Measurements from ENCODE around the gene ZSCAN21. TPM values are rescaled to one million over a fixed set of nuclear protein-coding genes. Genes with fewer than 3 reads are reported as not detected.

Gene ZSCAN21
- total RNA-seq = 10 to 100 TPM in 3 of 4 donors, 1 to 10 TPM in 1; 6.7 to 15.6 (median 12.1) TPM

- TF ChIP-seq CTCF (IDR thresholded peaks at IDR 0.05; ENCODE audit: low read depth) = no peak
These were observed at the start of gene ZSCAN21 for GRCh38 chr7:100049441-100050291. ZSCAN21 (plus strand) TSS chr7:100049774; CDS start chr7:100057007, 7,233 bp downstream.

GRCh38 chr7:100000239-100000638 is 49.3 kb upstream of the ZSCAN21 start:
- TF ChIP-seq CTCF (IDR thresholded peaks at IDR 0.05; ENCODE audit: low read depth) = no peak

GRCh38 chr7:100003711-100004661 is 45.6 kb upstream of the ZSCAN21 start:
- TF ChIP-seq CTCF (IDR thresholded peaks at IDR 0.05; ENCODE audit: low read depth) = no peak

GRCh38 chr7:100007887-100008286 is 41.7 kb upstream of the ZSCAN21 start:
- no peak for TF ChIP-seq CTCF (IDR thresholded peaks at IDR 0.05; ENCODE audit: low read depth)

- TF ChIP-seq CTCF (IDR thresholded peaks at IDR 0.05; ENCODE audit: low read depth) = no peak
These were observed 41.0 kb upstream of the ZSCAN21 start for GRCh38 chr7:100008525-100008924.

- TF ChIP-seq CTCF (IDR thresholded peaks at IDR 0.05; ENCODE audit: low read depth) = no peak
These were observed 38.7 kb upstream of the ZSCAN21 start for GRCh38 chr7:100010901-100011300.

- no peak for TF ChIP-seq CTCF (IDR thresholded peaks at IDR 0.05; ENCODE audit: low read depth)
These were observed 38.1 kb upstream of the ZSCAN21 start for GRCh38 chr7:100011516-100011915.
